Glomerular endothelial cell (primary cell): ENCODE results near the gene COL5A1. TPM values are rescaled to one million over a fixed set of nuclear protein-coding genes. Genes with fewer than 3 reads are reported as not detected.
"Not testable (repeated sequence)": the region's sequence is repeated elsewhere in the genome, so short reads cannot be mapped to it uniquely, and the experiment has no call there.

Experiments used
- DNase-seq: peaks from one replicate; pipeline ENCODE4 v3.0.0-alpha.2; 2011; ENCODE audit warnings: low read depth, low spot score; ENCODE audit errors: extremely low read depth
- total RNA-seq: library from RNA; depleted of rRNA; stranded (reverse); fragments of >200 nt; gene quantifications from 2 replicates; pipeline ENCODE4 v1.2.3, GENCODE V29; 2015

COL5A1 gene
- total RNA-seq, 1 donor from 2014 or later, result 366 TPM

- no peak for DNase-seq
These were observed 29.3 kb downstream of the COL5A1 start for GRCh38 chr9:134670851-134671281.

GRCh38 chr9:134671341-134672113 lies 29.9 kb downstream of the COL5A1 start:
- no peak for DNase-seq

GRCh38 chr9:134676361-134676760 lies 34.8 kb downstream of the COL5A1 start:
- no peak for DNase-seq

- DNase-seq, result no peak
These were observed 35.3 kb downstream of the COL5A1 start for GRCh38 chr9:134676886-134677285.

GRCh38 chr9:134677743-134678142 lies 36.1 kb downstream of the COL5A1 start:
- DNase-seq, result no peak

GRCh38 chr9:134678206-134678605 lies 36.6 kb downstream of the COL5A1 start:
- DNase-seq, result no peak

GRCh38 chr9:134678666-134679443 lies 37.3 kb downstream of the COL5A1 start:
- no peak for DNase-seq

- no peak for DNase-seq
These were observed 38.2 kb downstream of the COL5A1 start for GRCh38 chr9:134679616-134680392.

- no peak for DNase-seq
These were observed 38.9 kb downstream of the COL5A1 start for GRCh38 chr9:134680393-134681060.

- DNase-seq, result no peak
These were observed 39.6 kb downstream of the COL5A1 start for GRCh38 chr9:134681061-134681661.

GRCh38 chr9:134682026-134682425 lies 40.4 kb downstream of the COL5A1 start:
- DNase-seq, result no peak

GRCh38 chr9:134682651-134683364 lies 41.2 kb downstream of the COL5A1 start:
- no peak for DNase-seq

GRCh38 chr9:134683714-134684374 lies 42.2 kb downstream of the COL5A1 start:
- DNase-seq, result no peak

GRCh38 chr9:134684375-134684723 lies 42.7 kb downstream of the COL5A1 start:
- DNase-seq, result no peak

- DNase-seq, result not testable (repeated sequence)
These were observed 43.3 kb downstream of the COL5A1 start for GRCh38 chr9:134684941-134685340.

GRCh38 chr9:134685784-134686183 lies 44.2 kb downstream of the COL5A1 start:
- DNase-seq, result no peak

GRCh38 chr9:134686896-134687295 lies 45.3 kb downstream of the COL5A1 start:
- no peak for DNase-seq

GRCh38 chr9:134687556-134687955 lies 46.0 kb downstream of the COL5A1 start:
- DNase-seq, result no peak

GRCh38 chr9:134688231-134688630 lies 46.6 kb downstream of the COL5A1 start:
- no peak for DNase-seq
